HUES6 (cell line): ENCODE results near the gene FHOD3.

ENCODE experiments used
- H3K27ac ChIP-seq: 2 replicates; pipeline ENCODE4 v1.7.0; 2013; ENCODE audit warnings: low read depth, mild to moderate bottlenecking, low read length, inconsistent platforms
- H3K27me3 ChIP-seq: 2 replicates; pipeline ENCODE4 v1.6.1; 2013; ENCODE audit warnings: low read length; ENCODE audit not compliant: control insufficient read depth, insufficient read depth
- H3K36me3 ChIP-seq: 2 replicates; pipeline ENCODE4 v1.6.1; 2013; ENCODE audit warnings: low read length; ENCODE audit not compliant: control insufficient read depth, insufficient read depth
- H3K4me1 ChIP-seq: 2 replicates; pipeline ENCODE4 v1.6.1; 2013; ENCODE audit warnings: low read length; ENCODE audit not compliant: control insufficient read depth, insufficient read depth
- H3K4me3 ChIP-seq: 2 replicates; pipeline ENCODE4 v1.5.1; 2013; ENCODE audit warnings: low read depth, low read length
- H3K9ac ChIP-seq: one replicate; pipeline ENCODE4 v1.6.1; 2013; ENCODE audit warnings: mild to moderate bottlenecking, low read length
- H3K9me3 ChIP-seq: 2 replicates; pipeline ENCODE4 v1.6.1; 2013; ENCODE audit warnings: low read depth, low read length; ENCODE audit not compliant: control insufficient read depth, insufficient read depth

The FHOD3 gene

GRCh38 chr18:36724591-36725001 is 427.1 kb downstream of the FHOD3 start:
- H3K9me3 ChIP-seq, result no peaks in the 10 kb centered on the region
- no peak overlapping the region for H3K4me3 ChIP-seq
- no peak overlapping the region for H3K9ac ChIP-seq
- peaks cover 4% of the 10 kb centered on the region; the same call in 1 of the 2 replicates for H3K4me1 ChIP-seq
- no peak overlapping the region for H3K27ac ChIP-seq
- peaks cover 6% of the 10 kb centered on the region for H3K27me3 ChIP-seq
- H3K36me3 ChIP-seq, result no peaks in the 10 kb centered on the region

DNA sequence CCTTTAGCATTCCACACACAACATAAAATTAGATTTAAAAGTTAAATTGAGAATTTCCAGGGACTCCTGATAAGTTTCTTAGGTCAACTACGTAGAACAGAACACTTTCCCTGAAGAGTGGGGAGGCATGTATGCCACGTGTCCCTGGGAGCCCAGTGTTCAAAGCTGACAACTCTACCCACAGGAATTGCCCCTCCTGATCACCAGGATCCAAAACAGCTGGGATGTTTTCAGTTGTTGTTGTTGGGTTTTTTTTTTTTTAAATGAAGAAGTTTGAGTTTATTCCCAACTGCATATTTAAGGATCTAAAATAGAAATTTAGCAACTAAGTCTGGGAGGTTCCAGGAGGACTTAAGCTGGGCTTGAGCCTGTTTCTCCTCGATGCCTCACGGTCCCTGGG is 430.8 kb downstream of the FHOD3 start:
- Histone ChIP-seq H3K27ac (no peak overlapping the region), H3K9me3 (peaks cover 5% of the 10 kb centered on the region; the same call in 1 of the 2 replicates), H3K36me3 (no peaks in the 10 kb centered on the region), H3K27me3 (peaks cover 10% of the 10 kb centered on the region), H3K4me1 (peaks cover 11% of the 10 kb centered on the region; the same call in 1 of the 2 replicates), H3K9ac (no peak overlapping the region), H3K4me3 (no peak overlapping the region)

GRCh38 chr18:36729197-36729596 is 431.7 kb downstream of the FHOD3 start:
- no peak overlapping the region for H3K4me3 ChIP-seq
- no peak overlapping the region for H3K9ac ChIP-seq
- peaks cover 10% of the 10 kb centered on the region for H3K27me3 ChIP-seq
- peaks cover 16% of the 10 kb centered on the region; the same call in 1 of the 2 replicates for H3K4me1 ChIP-seq
- H3K36me3 ChIP-seq, result no peaks in the 10 kb centered on the region
- no peak overlapping the region for H3K27ac ChIP-seq
- peaks cover 5% of the 10 kb centered on the region; the same call in 1 of the 2 replicates for H3K9me3 ChIP-seq

GRCh38 chr18:36732264-36732663 is 434.8 kb downstream of the FHOD3 start:
- no peak overlapping the region for H3K27ac ChIP-seq
- H3K36me3 ChIP-seq, result no peaks in the 10 kb centered on the region
- H3K4me3 ChIP-seq, result no peak overlapping the region
- H3K4me1 ChIP-seq, result peaks cover 16% of the 10 kb centered on the region; the same call in 1 of the 2 replicates
- no peak overlapping the region for H3K9ac ChIP-seq
- peaks cover 4% of the 10 kb centered on the region; the same call in 1 of the 2 replicates for H3K27me3 ChIP-seq
- peaks cover 7% of the 10 kb centered on the region; the same call in 1 of the 2 replicates for H3K9me3 ChIP-seq

DNA sequence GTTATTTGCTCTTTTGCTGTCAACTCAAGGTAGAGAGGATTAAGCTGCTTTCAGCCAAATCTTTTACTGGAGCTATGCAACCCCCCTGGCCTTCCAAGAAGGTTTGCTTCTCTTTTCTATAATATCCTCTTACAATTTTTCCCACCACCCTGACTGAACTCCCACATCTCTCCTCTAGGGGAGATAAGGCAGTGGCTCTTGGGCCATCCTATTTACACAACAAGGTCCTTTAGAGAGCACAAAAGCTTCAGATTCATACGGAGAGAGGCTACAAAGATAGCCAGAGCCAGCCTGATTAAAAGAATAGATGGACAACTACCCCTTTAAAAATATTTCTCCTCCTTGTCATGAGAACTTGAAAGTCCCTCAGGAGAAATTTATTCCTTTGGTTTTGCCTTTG is 435.6 kb downstream of the FHOD3 start:
- Histone ChIP-seq H3K27ac (no peak overlapping the region), H3K36me3 (no peaks in the 10 kb centered on the region), H3K9me3 (peaks cover 7% of the 10 kb centered on the region; the same call in 1 of the 2 replicates), H3K4me3 (no peak overlapping the region; the same call in 1 of the 2 replicates), H3K4me1 (peaks cover 16% of the 10 kb centered on the region; the same call in 1 of the 2 replicates), H3K27me3 (peaks cover 4% of the 10 kb centered on the region; the same call in 1 of the 2 replicates), H3K9ac (no peak overlapping the region)

DNA sequence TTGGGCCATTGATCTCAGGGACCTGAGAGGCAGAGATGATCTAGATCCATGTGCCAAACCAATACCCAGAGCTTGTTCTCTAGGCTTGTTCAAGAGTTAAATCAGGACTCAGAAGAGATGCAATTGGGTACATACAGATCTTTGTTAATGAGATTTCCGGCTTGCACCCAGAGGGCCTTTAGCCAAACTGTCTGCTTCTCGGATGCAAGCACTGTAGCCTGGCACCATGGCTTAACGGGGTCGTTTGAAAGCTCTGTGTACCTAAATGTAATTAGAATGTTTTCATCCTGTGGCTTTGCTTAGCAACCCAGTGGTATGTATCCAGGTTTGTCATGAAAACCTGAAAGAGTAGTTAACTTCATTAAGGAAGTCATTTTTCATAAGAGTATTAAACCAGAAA is 437.1 kb downstream of the FHOD3 start:
- no peak overlapping the region for H3K27ac ChIP-seq

GRCh38 chr18:36735130-36735529 is 437.6 kb downstream of the FHOD3 start:
- no peaks in the 10 kb centered on the region for H3K36me3 ChIP-seq
- peaks cover 7% of the 10 kb centered on the region; the same call in 1 of the 2 replicates for H3K9me3 ChIP-seq
- no peak overlapping the region for H3K27ac ChIP-seq
- H3K27me3 ChIP-seq, result peaks cover 4% of the 10 kb centered on the region; the same call in 1 of the 2 replicates
- H3K4me3 ChIP-seq, result no peak overlapping the region
- H3K4me1 ChIP-seq, result peaks cover 16% of the 10 kb centered on the region; the same call in 1 of the 2 replicates
- H3K9ac ChIP-seq, result no peak overlapping the region

More for the DNA sequence above, 437.1 kb downstream of the FHOD3 start:
- Histone ChIP-seq H3K9ac (no peak overlapping the region), H3K36me3 (no peaks in the 10 kb centered on the region), H3K27me3 (peaks cover 4% of the 10 kb centered on the region; the same call in 1 of the 2 replicates), H3K9me3 (peaks cover 7% of the 10 kb centered on the region; the same call in 1 of the 2 replicates), H3K4me3 (no peak overlapping the region), H3K4me1 (peaks cover 16% of the 10 kb centered on the region; the same call in 1 of the 2 replicates)

- Histone ChIP-seq H3K36me3 (no peaks in the 10 kb centered on the region), H3K27ac (no peak overlapping the region), H3K27me3 (peaks cover 4% of the 10 kb centered on the region; the same call in 1 of the 2 replicates), H3K9ac (no peak overlapping the region), H3K4me3 (no peak overlapping the region), H3K4me1 (peaks cover 16% of the 10 kb centered on the region; the same call in 1 of the 2 replicates), H3K9me3 (peaks cover 7% of the 10 kb centered on the region; the same call in 1 of the 2 replicates)
Measured at GRCh38 chr18:36736094-36736493, 438.6 kb downstream of the FHOD3 start.

DNA sequence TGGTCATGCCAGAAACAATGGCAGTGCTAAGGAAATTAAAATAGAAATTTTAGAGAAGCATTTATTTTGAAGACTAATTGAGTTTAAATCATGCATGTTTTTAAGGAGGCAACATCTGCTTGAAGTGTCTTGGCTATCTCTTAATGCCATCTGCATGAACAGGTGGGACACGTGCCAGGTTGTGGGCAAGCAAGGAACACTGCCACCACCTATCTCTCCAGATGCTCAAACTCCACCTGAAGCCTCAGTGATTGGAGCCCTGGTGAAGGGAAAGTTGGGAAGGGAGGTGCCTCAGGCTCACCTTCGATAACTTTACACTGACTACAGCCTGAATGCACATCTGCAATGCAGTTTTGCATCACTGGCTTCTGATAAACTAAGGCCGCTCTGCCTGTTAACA is 439.8 kb downstream of the FHOD3 start:
- Histone ChIP-seq H3K4me3 (no peak overlapping the region), H3K4me1 (peaks cover 14% of the 10 kb centered on the region; the same call in 1 of the 2 replicates), H3K9me3 (peaks cover 6% of the 10 kb centered on the region; the same call in 1 of the 2 replicates), H3K36me3 (no peaks in the 10 kb centered on the region; the same call in 1 of the 2 replicates), H3K27me3 (no peaks in the 10 kb centered on the region; the same call in 1 of the 2 replicates), H3K9ac (no peak overlapping the region), H3K27ac (no peak overlapping the region)

- H3K4me3 ChIP-seq, result no peak overlapping the region
- no peaks in the 10 kb centered on the region; the same call in 1 of the 2 replicates for H3K36me3 ChIP-seq
- no peak overlapping the region for H3K9ac ChIP-seq
- no peaks in the 10 kb centered on the region for H3K4me1 ChIP-seq
- H3K9me3 ChIP-seq, result no peaks in the 10 kb centered on the region
- H3K27ac ChIP-seq, result no peak overlapping the region
- H3K27me3 ChIP-seq, result no peaks in the 10 kb centered on the region
Measured at GRCh38 chr18:36744261-36744876, 446.9 kb downstream of the FHOD3 start.
